Measurements from ENCODE around the gene MYH11. TPM values are rescaled to one million over a fixed set of nuclear protein-coding genes. Genes with fewer than 3 reads are reported as not detected.
"Not testable (repeated sequence)": the region's sequence is repeated elsewhere in the genome, so short reads cannot be mapped to it uniquely, and the experiment has no call there.

MYH11 gene
- total and polyA plus RNA-seq, 8 donors = 1.6 to 24.7 (median 5.0) TPM

DNA sequence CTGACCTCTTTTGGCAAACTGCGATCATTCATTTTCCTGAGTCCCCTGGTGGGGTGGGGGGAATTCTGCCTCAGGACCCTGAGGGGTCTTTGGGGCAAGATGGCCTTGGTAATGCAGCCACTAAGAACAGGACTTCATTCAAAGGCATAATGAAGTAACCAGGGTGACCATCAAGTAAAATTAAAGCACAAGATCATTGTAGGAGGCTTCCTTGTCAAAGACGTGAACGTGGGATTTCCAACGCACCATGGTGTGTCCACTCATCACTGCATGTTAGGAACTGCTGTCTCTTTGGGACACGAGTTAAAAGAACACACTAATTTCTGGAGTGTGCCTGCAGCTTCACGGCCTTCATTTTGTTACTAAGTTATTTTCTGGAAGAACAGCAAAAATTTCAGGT, 155.5 kb downstream of the MYH11 start:
- FAIRE-seq (no peak), DNase-seq (no peak), ATAC-seq (no peak)
- no peak overlapping the region for H3K27ac ChIP-seq
- H3K9me3 ChIP-seq = no peaks in the 10 kb centered on the region
- peaks cover 0 to 11% (median 0%) of the 10 kb centered on the region in 3 donors for H3K36me3 ChIP-seq
- intact Hi-C loops (cut with DNase I) = no loop called here
- WGBS, 2 donors = 90 to 93% methylated on average over 6 of the region's 6 CpGs
- H3K4me1 ChIP-seq = no peaks in the 10 kb centered on the region
- TF ChIP-seq, protein P1, sequence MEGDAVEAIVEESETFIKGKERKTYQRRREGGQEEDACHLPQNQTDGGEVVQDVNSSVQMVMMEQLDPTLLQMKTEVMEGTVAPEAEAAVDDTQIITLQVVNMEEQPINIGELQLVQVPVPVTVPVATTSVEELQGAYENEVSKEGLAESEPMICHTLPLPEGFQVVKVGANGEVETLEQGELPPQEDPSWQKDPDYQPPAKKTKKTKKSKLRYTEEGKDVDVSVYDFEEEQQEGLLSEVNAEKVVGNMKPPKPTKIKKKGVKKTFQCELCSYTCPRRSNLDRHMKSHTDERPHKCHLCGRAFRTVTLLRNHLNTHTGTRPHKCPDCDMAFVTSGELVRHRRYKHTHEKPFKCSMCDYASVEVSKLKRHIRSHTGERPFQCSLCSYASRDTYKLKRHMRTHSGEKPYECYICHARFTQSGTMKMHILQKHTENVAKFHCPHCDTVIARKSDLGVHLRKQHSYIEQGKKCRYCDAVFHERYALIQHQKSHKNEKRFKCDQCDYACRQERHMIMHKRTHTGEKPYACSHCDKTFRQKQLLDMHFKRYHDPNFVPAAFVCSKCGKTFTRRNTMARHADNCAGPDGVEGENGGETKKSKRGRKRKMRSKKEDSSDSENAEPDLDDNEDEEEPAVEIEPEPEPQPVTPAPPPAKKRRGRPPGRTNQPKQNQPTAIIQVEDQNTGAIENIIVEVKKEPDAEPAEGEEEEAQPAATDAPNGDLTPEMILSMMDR (IDR thresholded peaks at IDR 0.05) = no peak
- no peaks in the 10 kb centered on the region for H3K27me3 ChIP-seq
- H3K4me3 ChIP-seq = no peak overlapping the region

- WGBS, 2 donors = 92 to 96% methylated on average over 12 of the region's 12 CpGs
- TF ChIP-seq, protein P1 (IDR thresholded peaks at IDR 0.05) = no peak
- Histone ChIP-seq H3K36me3 (peaks cover 0 to 11% (median 0%) of the 10 kb centered on the region in 3 donors), H3K27ac (no peak overlapping the region), H3K4me3 (no peak overlapping the region), H3K27me3 (no peaks in the 10 kb centered on the region), H3K9me3 (no peaks in the 10 kb centered on the region), H3K4me1 (no peaks in the 10 kb centered on the region)
- intact Hi-C loops (cut with DNase I) = no loop called here
- DNase-seq = no peak
- no peak for FAIRE-seq
- ATAC-seq = no peak
Measured at GRCh38 chr16:15699819-15700218, 157.0 kb downstream of the MYH11 start.

GRCh38 chr16:15694499-15694898, 162.3 kb downstream of the MYH11 start:
- FAIRE-seq (no peak), DNase-seq (no peak), ATAC-seq (no peak)
- TF ChIP-seq, protein P1 (IDR thresholded peaks at IDR 0.05) = no peak
- Histone ChIP-seq H3K4me1 (no peaks in the 10 kb centered on the region), H3K36me3 (peaks cover 0 to 11% (median 11%) of the 10 kb centered on the region in 3 donors), H3K9me3 (no peaks in the 10 kb centered on the region), H3K27ac (no peak overlapping the region), H3K4me3 (no peak overlapping the region), H3K27me3 (no peaks in the 10 kb centered on the region)
- 85 to 90% methylated on average over 5 of the region's 5 CpGs for WGBS, 2 donors
- intact Hi-C loops (cut with DNase I) = no loop called here

GRCh38 chr16:15692508-15692907, 164.3 kb downstream of the MYH11 start:
- DNase-seq; H3K4me1 ChIP-seq; ATAC-seq; H3K9me3 ChIP-seq; FAIRE-seq; H3K27me3 ChIP-seq; H3K4me3 ChIP-seq; H3K27ac ChIP-seq; intact Hi-C loops (cut with DNase I): not testable (repeated sequence)
- 97 to 100% methylated on average over 1 of the region's 1 CpG for WGBS, 2 donors
- peaks cover 0 to 19% (median 8%) of the 10 kb centered on the region in 3 donors for H3K36me3 ChIP-seq

GRCh38 chr16:15691046-15691445, 165.8 kb downstream of the MYH11 start:
- FAIRE-seq (no peak), DNase-seq (no peak), ATAC-seq (no peak)
- no peaks in the 10 kb centered on the region for H3K9me3 ChIP-seq
- TF ChIP-seq, protein P1 (IDR thresholded peaks at IDR 0.05) = no peak
- no peaks in the 10 kb centered on the region for H3K27me3 ChIP-seq
- intact Hi-C loops (cut with DNase I) = no loop called here
- WGBS, 2 donors = 93 to 96% methylated on average over 10 of the region's 10 CpGs
- H3K27ac ChIP-seq = no peak overlapping the region
- peaks cover 0 to 24% (median 0%) of the 10 kb centered on the region in 3 donors for H3K36me3 ChIP-seq
- H3K4me3 ChIP-seq = no peak overlapping the region
- H3K4me1 ChIP-seq = no peaks in the 10 kb centered on the region

Data from pancreas (tissue), 10 donors.